HEK293 (cell line): ENCODE data around the gene NPR2.

Source experiments
- CTCF ChIA-PET: fragments of 350-600 bp; formaldehyde crosslinking; extraction: SDS; loops from one replicate; lab custom pipeline; 2021; ENCODE audit warnings: antibody characterized with exemption; lab: Yijun Ruan, JAX
- POLR2A ChIA-PET: fragments of 300-600 bp; formaldehyde crosslinking; extraction: SDS; loops from one replicate; lab custom pipeline; 2020; ENCODE audit warnings: antibody characterized with exemption, inconsistent platforms; lab: Yijun Ruan, JAX
- H3K27ac ChIP-seq: fragments of 200-500 bp; sonication (Bioruptor generic); 2 replicates; pipeline ENCODE4 v1.5.1; 2014; ENCODE audit warnings: low read depth, low read length, control low read depth, inconsistent platforms; ENCODE audit errors: extremely low read depth
- H3K36me3 ChIP-seq, 2 experiments: fragments of 200-500 bp in 1 of 2; sonication (Bioruptor generic) in 1 of 2; 1 replicate in 1 of 2; 2 replicates in 1 of 2; pipeline ENCODE4 v1.5.1; 2014 to 2017; ENCODE audit warnings: inconsistent platforms in 2 of 2, low read length in 2 of 2; ENCODE audit not compliant: control insufficient read depth in 2 of 2, insufficient read depth in 1 of 2
- H3K4me1 ChIP-seq: fragments of 200-500 bp; sonication (Bioruptor generic); 2 replicates; pipeline ENCODE4 v1.5.1; 2014; ENCODE audit warnings: mild to moderate bottlenecking, low read length, inconsistent platforms; ENCODE audit not compliant: control insufficient read depth, insufficient read depth
- H3K4me3 ChIP-seq: 2 replicates; pipeline ENCODE4 v1.5.1; 2011; ENCODE audit warnings: low read depth, mild to moderate bottlenecking, control low read depth, low read length, moderate library complexity
- H3K9me3 ChIP-seq: fragments of 200-500 bp; sonication (Bioruptor generic); 2 replicates; pipeline ENCODE4 v1.5.1; 2014; ENCODE audit warnings: low read depth, low read length, inconsistent platforms; ENCODE audit not compliant: control insufficient read depth, insufficient read depth
- KLF1 ChIP-seq: fragments of 450-650 bp; formaldehyde crosslinking; IDR thresholded peaks from 2 replicates; pipeline ENCODE4 v1.5.1; 2016; ENCODE audit warnings: missing biosample characterization, missing genetic modification characterization
- KLF10 ChIP-seq: fragments of 450-650 bp; IDR thresholded peaks from 2 replicates; pipeline ENCODE4 v1.5.1; 2018; ENCODE audit warnings: missing biosample characterization, mild to moderate bottlenecking, missing genetic modification characterization
- KLF7 ChIP-seq: fragments of 450-650 bp; formaldehyde crosslinking; IDR thresholded peaks from 2 replicates; pipeline ENCODE4 v1.5.1; 2016; ENCODE audit warnings: missing biosample characterization, missing genetic modification characterization, borderline replicate concordance
- KLF8 ChIP-seq: fragments of 450-650 bp; formaldehyde crosslinking; IDR thresholded peaks from 2 replicates; pipeline ENCODE4 v1.5.1; 2016; ENCODE audit warnings: missing biosample characterization, missing genetic modification characterization
- MEIS1 ChIP-seq: sonication (generic); formaldehyde crosslinking; IDR thresholded peaks from 2 replicates; pipeline ENCODE4 v1.8.1; 2022; ENCODE audit warnings: missing genetic modification reagents, mild to moderate bottlenecking, borderline replicate concordance
- MZF1 ChIP-seq: fragments of 450-650 bp; formaldehyde crosslinking; IDR thresholded peaks from 2 replicates; pipeline ENCODE4 v1.5.1; 2017; ENCODE audit warnings: missing biosample characterization, missing genetic modification characterization, borderline replicate concordance
- PATZ1 ChIP-seq: fragments of 450-650 bp; formaldehyde crosslinking; IDR thresholded peaks from 2 replicates; pipeline ENCODE4 v1.5.1; 2016; ENCODE audit warnings: missing biosample characterization, missing genetic modification characterization
- PRDM10 ChIP-seq: fragments of 450-650 bp; formaldehyde crosslinking; IDR thresholded peaks from 2 replicates; pipeline ENCODE4 v1.5.1; 2016; ENCODE audit warnings: missing biosample characterization, missing genetic modification characterization
- RBAK ChIP-seq: fragments of 450-650 bp; formaldehyde crosslinking; IDR thresholded peaks from 2 replicates; pipeline ENCODE4 v1.5.1; 2016; ENCODE audit warnings: missing biosample characterization, missing genetic modification characterization
- REPIN1 ChIP-seq: fragments of 450-650 bp; formaldehyde crosslinking; IDR thresholded peaks from 2 replicates; pipeline ENCODE4 v1.5.1; 2017; ENCODE audit warnings: missing biosample characterization, missing genetic modification characterization, low read depth
- SP2 ChIP-seq: fragments of 450-650 bp; formaldehyde crosslinking; IDR thresholded peaks from 2 replicates; pipeline ENCODE4 v1.5.1; 2016; ENCODE audit warnings: missing biosample characterization, missing genetic modification characterization
- SP3 ChIP-seq: fragments of 450-650 bp; formaldehyde crosslinking; IDR thresholded peaks from 2 replicates; pipeline ENCODE4 v1.5.1; 2016; ENCODE audit warnings: missing biosample characterization, missing genetic modification characterization
- ZBTB17 ChIP-seq: fragments of 450-650 bp; formaldehyde crosslinking; IDR thresholded peaks from 2 replicates; pipeline ENCODE4 v1.5.1; 2016; ENCODE audit warnings: missing biosample characterization, missing genetic modification characterization
- ZBTB20 ChIP-seq: fragments of 450-650 bp; formaldehyde crosslinking; IDR thresholded peaks from 2 replicates; pipeline ENCODE4 v1.5.1; 2016; ENCODE audit warnings: missing biosample characterization, missing genetic modification characterization
- ZBTB21 ChIP-seq: fragments of 450-650 bp; formaldehyde crosslinking; IDR thresholded peaks from 2 replicates; pipeline ENCODE4 v1.5.1; 2017; ENCODE audit warnings: missing biosample characterization, missing genetic modification characterization
- ZBTB48 ChIP-seq: fragments of 450-650 bp; formaldehyde crosslinking; IDR thresholded peaks from 2 replicates; pipeline ENCODE4 v1.5.1; 2016; ENCODE audit warnings: missing biosample characterization, missing genetic modification characterization
- ZNF221 ChIP-seq: fragments of 450-650 bp; formaldehyde crosslinking; IDR thresholded peaks from 2 replicates; pipeline ENCODE4 v1.5.1; 2017; ENCODE audit warnings: missing biosample characterization, missing genetic modification characterization, borderline replicate concordance
- ZNF223 ChIP-seq: fragments of 450-650 bp; formaldehyde crosslinking; IDR thresholded peaks from 2 replicates; pipeline ENCODE4 v1.5.1; 2016; ENCODE audit warnings: missing biosample characterization, missing genetic modification characterization
- ZNF266 ChIP-seq: fragments of 450-650 bp; formaldehyde crosslinking; IDR thresholded peaks from 2 replicates; pipeline ENCODE4 v1.5.1; 2016; ENCODE audit warnings: missing biosample characterization, missing genetic modification characterization, low read depth
- ZNF335 ChIP-seq: fragments of 450-650 bp; formaldehyde crosslinking; conservative IDR thresholded peaks from 2 replicates; pipeline ENCODE4 v1.5.1; 2016; ENCODE audit warnings: missing biosample characterization, missing genetic modification characterization
- ZNF341 ChIP-seq: fragments of 450-650 bp; formaldehyde crosslinking; IDR thresholded peaks from 2 replicates; pipeline ENCODE4; 2016; ENCODE audit warnings: low read depth, missing biosample characterization, missing genetic modification characterization
- ZNF37A ChIP-seq: fragments of 450-650 bp; IDR thresholded peaks from 2 replicates; pipeline ENCODE4 v1.5.1; 2018; ENCODE audit warnings: missing biosample characterization, missing genetic modification characterization
- ZNF530 ChIP-seq: fragments of 450-650 bp; formaldehyde crosslinking; IDR thresholded peaks from 2 replicates; pipeline ENCODE4 v1.5.1; 2016; ENCODE audit warnings: low read depth, missing biosample characterization, missing genetic modification characterization
- ZNF600 ChIP-seq: fragments of 450-650 bp; formaldehyde crosslinking; IDR thresholded peaks from 2 replicates; pipeline ENCODE4 v1.5.1; 2016; ENCODE audit warnings: missing biosample characterization, missing genetic modification characterization
- ZNF626 ChIP-seq: fragments of 450-650 bp; sonication (Bioruptor Pico); formaldehyde crosslinking; IDR thresholded peaks from 2 replicates; pipeline ENCODE4 v1.5.1; 2018; ENCODE audit warnings: missing biosample characterization, missing genetic modification characterization, inconsistent platforms
- ZNF664 ChIP-seq: fragments of 450-650 bp; formaldehyde crosslinking; IDR thresholded peaks from 2 replicates; pipeline ENCODE4 v1.5.1; 2016; ENCODE audit warnings: missing biosample characterization, missing genetic modification characterization
- ZSCAN18 ChIP-seq: fragments of 450-650 bp; formaldehyde crosslinking; IDR thresholded peaks from 2 replicates; pipeline ENCODE4 v1.5.1; 2016; ENCODE audit warnings: missing biosample characterization, missing genetic modification characterization

NPR2 gene

GRCh38 chr9:35829084-35829763 is 37.8 kb downstream of the NPR2 start, which contains the start of gene TMEM8B:
TMEM8B (plus strand) TSS chr9:35829228; CDS start chr9:35829448, 220 bp downstream.
- Histone ChIP-seq H3K27ac (peak within 1 kb of the TSS; percentile 34; the same call in 1 of the 2 replicates), H3K4me3 (peak within 1 kb of the TSS; percentile 59), H3K9me3 (no peaks in the 10 kb centered on the region), H3K4me1 (peaks cover 4% of the 10 kb centered on the region; the same call in 1 of the 2 replicates), H3K36me3 (no peaks in the 10 kb centered on the region)
- ChIA-PET POLR2A (interaction anchor here (1.0 kb wide), 3 partner anchors 15 to 97 kb away, joined by 5 to 6 read pairs (median 5); partner anchors contain the start of genes CREB3, HINT2, SPAG8 and TLN1), CTCF (interaction anchor here (0.6 to 1.0 kb wide), 4 partner anchors 16 to 752 kb away, joined by 3 to 5 read pairs (median 3); no protein-coding TSS in a partner anchor)
- no peak for TF ChIP-seq MZF1 (tag by site-specific recombination)
- no peak for TF ChIP-seq ZNF37A (tag by site-specific recombination)
- TF ChIP-seq KLF7 (tag by site-specific recombination), result no peak
- TF ChIP-seq SP3 (tag by site-specific recombination), result 0 out of 2 replicates have a peak, but pooled peaks have one; percentile 3
- TF ChIP-seq ZNF223 (tag by site-specific recombination), result peak; percentile 89
- TF ChIP-seq ZNF335 (tag by site-specific recombination), result peak; percentile 55
- TF ChIP-seq REPIN1 (tag by site-specific recombination), result no peak
- TF ChIP-seq ZNF600, result 0 out of 2 replicates have a peak, but pooled peaks have one; percentile 60
- TF ChIP-seq ZBTB48 (tag by site-specific recombination), result peak; percentile 83
- peak; percentile 62 for TF ChIP-seq SP2 (tag by site-specific recombination)
- TF ChIP-seq ZNF626 (tag by site-specific recombination), result no peak
- no peak for TF ChIP-seq KLF8 (tag by site-specific recombination)
- peak; percentile 35; the same call in 1 of the 2 replicates for TF ChIP-seq KLF10 (tag by site-specific recombination)
- no peak for TF ChIP-seq MEIS1 (CRISPR knock-in tag)
- no peak for TF ChIP-seq ZNF664 (tag by site-specific recombination)
- TF ChIP-seq KLF1 (tag by site-specific recombination), result no peak
- peak; percentile 34; the same call in 1 of the 2 replicates for TF ChIP-seq ZNF341 (tag by site-specific recombination)
- peak; percentile 45; the same call in 1 of the 2 replicates for TF ChIP-seq PATZ1
- no peak for TF ChIP-seq ZSCAN18 (tag by site-specific recombination)
- TF ChIP-seq ZBTB21, result no peak
- peak; percentile 76 for TF ChIP-seq ZBTB20 (tag by site-specific recombination)
- no peak for TF ChIP-seq ZNF530

GRCh38 chr9:35829764-35830096 is 38.3 kb downstream of the NPR2 start:
- peak overlapping the region; percentile 34; the same call in 1 of the 2 replicates for H3K27ac ChIP-seq
- H3K36me3 ChIP-seq, result peaks cover 0 to 4% of the 10 kb centered on the region in 2 experiments; a peak in 1 of 3 replicates
- ChIA-PET POLR2A (no interaction called here), CTCF (interaction anchor here (0.5 to 0.7 kb wide), 3 partner anchors 16 to 1069 kb away, joined by 3 to 5 read pairs (median 3); no protein-coding TSS in a partner anchor)
- H3K9me3 ChIP-seq, result no peaks in the 10 kb centered on the region
- H3K4me1 ChIP-seq, result peaks cover 4% of the 10 kb centered on the region; the same call in 1 of the 2 replicates
- peak overlapping the region; percentile 59 for H3K4me3 ChIP-seq
- TF ChIP-seq ZNF266 (tag by site-specific recombination) (no peak), ZBTB20 (tag by site-specific recombination) (peak; percentile 49; the same call in 1 of the 2 replicates), PRDM10 (no peak), SP2 (tag by site-specific recombination) (0 out of 2 replicates have a peak, but pooled peaks have one; percentile 0), ZNF221 (tag by site-specific recombination) (no peak), ZNF341 (tag by site-specific recombination) (peak; percentile 7; the same call in 1 of the 2 replicates), RBAK (tag by site-specific recombination) (no peak), ZBTB17 (tag by site-specific recombination) (peak; percentile 27; the same call in 1 of the 2 replicates)
